SU-DHL-6 (cell line): ENCODE results near the gene REEP3.

ENCODE experiments used
- CTCF ChIP-seq: fragments of 200-600 bp; sonication (generic); IDR thresholded peaks from one replicate; pipeline ENCODE4 v1.5.1; 2017; ENCODE audit warnings: antibody characterized with exemption, mild to moderate bottlenecking, low read length, moderate library complexity; ENCODE audit not compliant: insufficient read depth, poor library complexity, severe bottlenecking
- EZH2phosphoT487 ChIP-seq: fragments of 200-600 bp; sonication (generic), shearing (Covaris generic); conservative IDR thresholded peaks from 2 replicates; pipeline ENCODE4 v1.6.1; 2018; ENCODE audit warnings: mild to moderate bottlenecking, antibody characterized with exemption, low read length, moderate library complexity, mixed read lengths

- TF ChIP-seq EZH2phosphoT487 (no peak), CTCF (no peak)
Measured at GRCh38 chr10:63593576-63593975, 72.4 kb downstream of the REEP3 start.
